ENCODE measurements around the gene LRBA. TPM values are rescaled to one million over a fixed set of nuclear protein-coding genes. Genes with fewer than 3 reads are reported as not detected.

Gene LRBA
- total and polyA plus RNA-seq, 9 of the 15 experiments (the other 6 are each of a cell fraction or from before 2014, with no cell fraction given) = 24.2 to 88.7 (median 59.7) TPM

DNA sequence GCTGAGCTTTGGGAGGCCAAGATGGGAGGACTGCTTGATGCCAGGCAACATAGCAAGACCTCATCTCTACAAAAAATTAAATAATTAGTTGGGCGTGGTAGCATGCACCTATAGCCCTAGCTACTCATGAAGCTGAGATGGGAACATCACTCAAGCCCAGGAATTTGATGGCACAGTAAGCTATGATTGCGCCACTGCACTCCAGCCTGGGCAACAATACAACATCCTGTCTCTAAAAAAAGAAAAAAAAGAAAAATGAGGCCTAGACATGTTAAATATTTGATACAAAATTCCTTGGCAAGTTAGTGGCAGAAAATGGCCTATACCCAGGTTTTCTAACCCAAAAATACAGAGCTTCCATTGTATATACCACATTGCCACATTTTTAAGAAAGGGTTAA, 521.2 kb downstream of the LRBA start:
- no TSS peak for BruUV-seq (replicated peaks)
- no peaks in the 10 kb centered on the region for H4K20me1 ChIP-seq (replicated peaks; ENCODE audit: control insufficient read depth, insufficient read depth, low read length)
- H3K4me3 ChIP-seq = no peak overlapping the region
- H3K27me3 ChIP-seq (ENCODE audit: control insufficient read depth in 2 of 2, insufficient read depth in 2 of 2, low read length in 2 of 2) = no peaks in the 10 kb centered on the region
- no peak overlapping the region for H3K27ac ChIP-seq (ENCODE audit: extremely low read depth, low read depth, low read length)
- no peak overlapping the region for H2AFZ ChIP-seq (ENCODE audit: low read depth, low read length)
- no peaks in the 10 kb centered on the region for H3K79me2 ChIP-seq (ENCODE audit: control insufficient read depth, insufficient read depth, low read length)
- H3K9ac ChIP-seq (ENCODE audit: insufficient read depth in 1 of 2, low read depth in 2 of 2, low read length in 2 of 2) = no peak overlapping the region
- ChIA-PET POLR2A (interaction anchor here (0.5 to 1.2 kb wide), 3 partner anchors 79 to 1182 kb away, joined by 3 read pairs; no protein-coding TSS in a partner anchor), CTCF (ENCODE audit: low intra/inter-chr PET ratio) (no interaction called here)
- no peaks in the 10 kb centered on the region for H3K4me1 ChIP-seq (replicated peaks in 1 of 2; ENCODE audit: control insufficient read depth in 2 of 2, insufficient read depth in 2 of 2, low read length in 2 of 2)
- WGBS (ENCODE audit: insufficient coverage, low coverage, missing lambda C conversion rate) = 93% methylated on average over 2 of the region's 2 CpGs
- DNase-seq (ENCODE audit: extremely low read depth in 1 of 4, low spot score in 3 of 4) (no peak), FAIRE-seq (no peak), ATAC-seq (no peak)
- H3K4me2 ChIP-seq (ENCODE audit: insufficient read depth, low read length) = no peak overlapping the region
- TF ChIP-seq CSDE1 (IDR thresholded peaks at IDR 0.05) (no peak), TAF7 (tag; IDR thresholded peaks at IDR 0.05) (no peak), ZKSCAN1 (IDR thresholded peaks at IDR 0.05; ENCODE audit: low read depth, low read length) (no peak), ZNF384 (IDR thresholded peaks at IDR 0.05; ENCODE audit: low read depth, low read length) (no peak), EHMT2 (IDR thresholded peaks at IDR 0.05) (no peak), NR2C2 (CRISPR knock-in tag; IDR thresholded peaks at IDR 0.05) (no peak), NR2C2 (tag; IDR thresholded peaks at IDR 0.05) (no peak), ARID2 (IDR thresholded peaks at IDR 0.05) (no peak), ZFPM2 (CRISPR knock-in tag; IDR thresholded peaks at IDR 0.05) (no peak), SIN3B (IDR thresholded peaks at IDR 0.05; ENCODE audit: low read depth) (no peak), FOS (IDR thresholded peaks at IDR 0.05; ENCODE audit: extremely low read depth, insufficient read length) (no peak), SRSF7 (optimal IDR thresholded peaks at IDR 0.05; ENCODE audit: low read depth, low read length) (no peak), ZNF24 (IDR thresholded peaks at IDR 0.05) (no peak), MEF2D (tag; conservative IDR thresholded peaks at IDR 0.05; ENCODE audit: low read depth) (no peak), FOXK1 (CRISPR knock-in tag; IDR thresholded peaks at IDR 0.05; ENCODE audit: borderline replicate concordance) (no peak)
- TF ChIP-seq, protein P1, sequence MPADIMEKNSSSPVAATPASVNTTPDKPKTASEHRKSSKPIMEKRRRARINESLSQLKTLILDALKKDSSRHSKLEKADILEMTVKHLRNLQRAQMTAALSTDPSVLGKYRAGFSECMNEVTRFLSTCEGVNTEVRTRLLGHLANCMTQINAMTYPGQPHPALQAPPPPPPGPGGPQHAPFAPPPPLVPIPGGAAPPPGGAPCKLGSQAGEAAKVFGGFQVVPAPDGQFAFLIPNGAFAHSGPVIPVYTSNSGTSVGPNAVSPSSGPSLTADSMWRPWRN (IDR thresholded peaks at IDR 0.05; ENCODE audit: low read depth) = no peak
- TF ChIP-seq, protein P2, sequence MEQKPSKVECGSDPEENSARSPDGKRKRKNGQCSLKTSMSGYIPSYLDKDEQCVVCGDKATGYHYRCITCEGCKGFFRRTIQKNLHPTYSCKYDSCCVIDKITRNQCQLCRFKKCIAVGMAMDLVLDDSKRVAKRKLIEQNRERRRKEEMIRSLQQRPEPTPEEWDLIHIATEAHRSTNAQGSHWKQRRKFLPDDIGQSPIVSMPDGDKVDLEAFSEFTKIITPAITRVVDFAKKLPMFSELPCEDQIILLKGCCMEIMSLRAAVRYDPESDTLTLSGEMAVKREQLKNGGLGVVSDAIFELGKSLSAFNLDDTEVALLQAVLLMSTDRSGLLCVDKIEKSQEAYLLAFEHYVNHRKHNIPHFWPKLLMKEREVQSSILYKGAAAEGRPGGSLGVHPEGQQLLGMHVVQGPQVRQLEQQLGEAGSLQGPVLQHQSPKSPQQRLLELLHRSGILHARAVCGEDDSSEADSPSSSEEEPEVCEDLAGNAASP (IDR thresholded peaks at IDR 0.05) = no peak
- intact Hi-C loops (cut with micrococcal nuclease) (loop anchor here (5.0 kb wide), 1 partner anchor 98 kb away; no protein-coding TSS in a partner anchor), in situ Hi-C loops (cut with MboI) (no loop called here)
- 0 out of 3 replicates have a peak, but pooled peaks cover 3% of the 10 kb centered on the region for H3K36me3 ChIP-seq (ENCODE audit: control insufficient read depth, insufficient read depth, low read length)
- H3K9me3 ChIP-seq (replicated peaks; ENCODE audit: control insufficient read depth, insufficient read depth, low read depth, low read length) = no peaks in the 10 kb centered on the region
- no peaks in the 10 kb centered on the region for H3K9me1 ChIP-seq (ENCODE audit: control insufficient read depth, insufficient read depth, low read length)

Measured in K562 (cell line).